Measurements from ENCODE around the gene GORASP1. TPM values are rescaled to one million over a fixed set of nuclear protein-coding genes. Genes with fewer than 3 reads are reported as not detected.

The GORASP1 gene
- total and polyA plus RNA-seq, 2 experiments from 2014 or later: 10.3 to 38.3 TPM

- H3K27ac Mint-ChIP-seq: no peak overlapping the region
- peaks cover 2% of the 10 kb centered on the region for H3K27me3 Mint-ChIP-seq (ENCODE audit: insufficient read depth, low read depth, poor library complexity)
- Histone ChIP-seq H3K9me2 (ENCODE audit: insufficient read depth) (no peaks in the 10 kb centered on the region), H3K27ac (ENCODE audit: low read depth) (no peak overlapping the region), H3K4me1 (ENCODE audit: insufficient read depth) (no peaks in the 10 kb centered on the region), H3K79me2 (replicated peaks; ENCODE audit: insufficient read depth) (no peaks in the 10 kb centered on the region), H4K20me1 (replicated peaks; ENCODE audit: insufficient read depth) (no peaks in the 10 kb centered on the region; the same call in 1 of the 2 replicates), H2AFZ (no peak overlapping the region), H3K36me3 (ENCODE audit: insufficient read depth) (peaks cover 41% of the 10 kb centered on the region), H3F3A (replicated peaks; ENCODE audit: low read depth) (no peaks in the 10 kb centered on the region), H3K4me3 (no peak overlapping the region), H3K27me3 (ENCODE audit: insufficient read depth) (no peaks in the 10 kb centered on the region), H3K4me2 (no peak overlapping the region)
- DNase-seq (ENCODE audit: low spot score) (no peak), ATAC-seq (no peak)
- H3K9me3 Mint-ChIP-seq: no peaks in the 10 kb centered on the region
- no peaks in the 10 kb centered on the region for H3K4me1 Mint-ChIP-seq
- peaks cover 29% of the 10 kb centered on the region; the same call in 2 of the 3 replicates for H3K36me3 Mint-ChIP-seq (ENCODE audit: low read depth)
- H3K4me3 Mint-ChIP-seq: no peak overlapping the region
- TF ChIP-seq, protein P1, sequence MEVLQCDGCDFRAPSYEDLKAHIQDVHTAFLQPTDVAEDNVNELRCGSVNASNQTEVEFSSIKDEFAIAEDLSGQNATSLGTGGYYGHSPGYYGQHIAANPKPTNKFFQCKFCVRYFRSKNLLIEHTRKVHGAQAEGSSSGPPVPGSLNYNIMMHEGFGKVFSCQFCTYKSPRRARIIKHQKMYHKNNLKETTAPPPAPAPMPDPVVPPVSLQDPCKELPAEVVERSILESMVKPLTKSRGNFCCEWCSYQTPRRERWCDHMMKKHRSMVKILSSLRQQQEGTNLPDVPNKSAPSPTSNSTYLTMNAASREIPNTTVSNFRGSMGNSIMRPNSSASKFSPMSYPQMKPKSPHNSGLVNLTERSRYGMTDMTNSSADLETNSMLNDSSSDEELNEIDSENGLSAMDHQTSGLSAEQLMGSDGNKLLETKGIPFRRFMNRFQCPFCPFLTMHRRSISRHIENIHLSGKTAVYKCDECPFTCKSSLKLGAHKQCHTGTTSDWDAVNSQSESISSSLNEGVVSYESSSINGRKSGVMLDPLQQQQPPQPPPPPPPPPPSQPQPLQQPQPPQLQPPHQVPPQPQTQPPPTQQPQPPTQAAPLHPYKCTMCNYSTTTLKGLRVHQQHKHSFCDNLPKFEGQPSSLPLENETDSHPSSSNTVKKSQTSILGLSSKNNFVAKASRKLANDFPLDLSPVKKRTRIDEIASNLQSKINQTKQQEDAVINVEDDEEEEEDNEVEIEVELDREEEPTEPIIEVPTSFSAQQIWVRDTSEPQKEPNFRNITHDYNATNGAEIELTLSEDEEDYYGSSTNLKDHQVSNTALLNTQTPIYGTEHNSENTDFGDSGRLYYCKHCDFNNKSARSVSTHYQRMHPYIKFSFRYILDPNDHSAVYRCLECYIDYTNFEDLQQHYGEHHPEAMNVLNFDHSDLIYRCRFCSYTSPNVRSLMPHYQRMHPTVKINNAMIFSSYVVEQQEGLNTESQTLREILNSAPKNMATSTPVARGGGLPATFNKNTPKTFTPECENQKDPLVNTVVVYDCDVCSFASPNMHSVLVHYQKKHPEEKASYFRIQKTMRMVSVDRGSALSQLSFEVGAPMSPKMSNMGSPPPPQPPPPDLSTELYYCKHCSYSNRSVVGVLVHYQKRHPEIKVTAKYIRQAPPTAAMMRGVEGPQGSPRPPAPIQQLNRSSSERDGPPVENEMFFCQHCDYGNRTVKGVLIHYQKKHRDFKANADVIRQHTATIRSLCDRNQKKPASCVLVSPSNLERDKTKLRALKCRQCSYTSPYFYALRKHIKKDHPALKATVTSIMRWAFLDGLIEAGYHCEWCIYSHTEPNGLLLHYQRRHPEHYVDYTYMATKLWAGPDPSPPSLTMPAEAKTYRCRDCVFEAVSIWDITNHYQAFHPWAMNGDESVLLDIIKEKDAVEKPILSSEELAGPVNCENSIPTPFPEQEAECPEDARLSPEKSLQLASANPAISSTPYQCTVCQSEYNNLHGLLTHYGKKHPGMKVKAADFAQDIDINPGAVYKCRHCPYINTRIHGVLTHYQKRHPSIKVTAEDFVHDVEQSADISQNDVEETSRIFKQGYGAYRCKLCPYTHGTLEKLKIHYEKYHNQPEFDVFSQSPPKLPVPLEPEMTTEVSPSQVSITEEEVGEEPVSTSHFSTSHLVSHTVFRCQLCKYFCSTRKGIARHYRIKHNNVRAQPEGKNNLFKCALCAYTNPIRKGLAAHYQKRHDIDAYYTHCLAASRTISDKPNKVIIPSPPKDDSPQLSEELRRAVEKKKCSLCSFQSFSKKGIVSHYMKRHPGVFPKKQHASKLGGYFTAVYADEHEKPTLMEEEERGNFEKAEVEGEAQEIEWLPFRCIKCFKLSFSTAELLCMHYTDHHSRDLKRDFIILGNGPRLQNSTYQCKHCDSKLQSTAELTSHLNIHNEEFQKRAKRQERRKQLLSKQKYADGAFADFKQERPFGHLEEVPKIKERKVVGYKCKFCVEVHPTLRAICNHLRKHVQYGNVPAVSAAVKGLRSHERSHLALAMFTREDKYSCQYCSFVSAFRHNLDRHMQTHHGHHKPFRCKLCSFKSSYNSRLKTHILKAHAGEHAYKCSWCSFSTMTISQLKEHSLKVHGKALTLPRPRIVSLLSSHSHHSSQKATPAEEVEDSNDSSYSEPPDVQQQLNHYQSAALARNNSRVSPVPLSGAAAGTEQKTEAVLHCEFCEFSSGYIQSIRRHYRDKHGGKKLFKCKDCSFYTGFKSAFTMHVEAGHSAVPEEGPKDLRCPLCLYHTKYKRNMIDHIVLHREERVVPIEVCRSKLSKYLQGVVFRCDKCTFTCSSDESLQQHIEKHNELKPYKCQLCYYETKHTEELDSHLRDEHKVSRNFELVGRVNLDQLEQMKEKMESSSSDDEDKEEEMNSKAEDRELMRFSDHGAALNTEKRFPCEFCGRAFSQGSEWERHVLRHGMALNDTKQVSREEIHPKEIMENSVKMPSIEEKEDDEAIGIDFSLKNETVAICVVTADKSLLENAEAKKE (CRISPR knock-in tag; IDR thresholded peaks at IDR 0.05): no peak
- TF ChIP-seq EZH2 (IDR thresholded peaks at IDR 0.05; ENCODE audit: low read depth, unreplicated experiment): no peak
- no peak for TF ChIP-seq POLR2AphosphoS5 (IDR thresholded peaks at IDR 0.05; ENCODE audit: low read depth)
- TF ChIP-seq, protein P2, sequence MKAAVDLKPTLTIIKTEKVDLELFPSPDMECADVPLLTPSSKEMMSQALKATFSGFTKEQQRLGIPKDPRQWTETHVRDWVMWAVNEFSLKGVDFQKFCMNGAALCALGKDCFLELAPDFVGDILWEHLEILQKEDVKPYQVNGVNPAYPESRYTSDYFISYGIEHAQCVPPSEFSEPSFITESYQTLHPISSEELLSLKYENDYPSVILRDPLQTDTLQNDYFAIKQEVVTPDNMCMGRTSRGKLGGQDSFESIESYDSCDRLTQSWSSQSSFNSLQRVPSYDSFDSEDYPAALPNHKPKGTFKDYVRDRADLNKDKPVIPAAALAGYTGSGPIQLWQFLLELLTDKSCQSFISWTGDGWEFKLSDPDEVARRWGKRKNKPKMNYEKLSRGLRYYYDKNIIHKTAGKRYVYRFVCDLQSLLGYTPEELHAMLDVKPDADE (IDR thresholded peaks at IDR 0.05): no peak
- TF ChIP-seq ZNF331 (CRISPR knock-in tag; IDR thresholded peaks at IDR 0.05; ENCODE audit: low read depth): no peak
- TF ChIP-seq CTCF (conservative IDR thresholded peaks at IDR 0.05; ENCODE audit: low read depth in 2 of 2): no peak
- TF ChIP-seq EZH2phosphoT487 (IDR thresholded peaks at IDR 0.05; ENCODE audit: unreplicated experiment): no peak
- no peak for TF ChIP-seq JUNB (IDR thresholded peaks at IDR 0.05; ENCODE audit: unreplicated experiment)
- no peak for TF ChIP-seq STAT1 (IDR thresholded peaks at IDR 0.05; ENCODE audit: unreplicated experiment)
- TF ChIP-seq, protein P3, sequence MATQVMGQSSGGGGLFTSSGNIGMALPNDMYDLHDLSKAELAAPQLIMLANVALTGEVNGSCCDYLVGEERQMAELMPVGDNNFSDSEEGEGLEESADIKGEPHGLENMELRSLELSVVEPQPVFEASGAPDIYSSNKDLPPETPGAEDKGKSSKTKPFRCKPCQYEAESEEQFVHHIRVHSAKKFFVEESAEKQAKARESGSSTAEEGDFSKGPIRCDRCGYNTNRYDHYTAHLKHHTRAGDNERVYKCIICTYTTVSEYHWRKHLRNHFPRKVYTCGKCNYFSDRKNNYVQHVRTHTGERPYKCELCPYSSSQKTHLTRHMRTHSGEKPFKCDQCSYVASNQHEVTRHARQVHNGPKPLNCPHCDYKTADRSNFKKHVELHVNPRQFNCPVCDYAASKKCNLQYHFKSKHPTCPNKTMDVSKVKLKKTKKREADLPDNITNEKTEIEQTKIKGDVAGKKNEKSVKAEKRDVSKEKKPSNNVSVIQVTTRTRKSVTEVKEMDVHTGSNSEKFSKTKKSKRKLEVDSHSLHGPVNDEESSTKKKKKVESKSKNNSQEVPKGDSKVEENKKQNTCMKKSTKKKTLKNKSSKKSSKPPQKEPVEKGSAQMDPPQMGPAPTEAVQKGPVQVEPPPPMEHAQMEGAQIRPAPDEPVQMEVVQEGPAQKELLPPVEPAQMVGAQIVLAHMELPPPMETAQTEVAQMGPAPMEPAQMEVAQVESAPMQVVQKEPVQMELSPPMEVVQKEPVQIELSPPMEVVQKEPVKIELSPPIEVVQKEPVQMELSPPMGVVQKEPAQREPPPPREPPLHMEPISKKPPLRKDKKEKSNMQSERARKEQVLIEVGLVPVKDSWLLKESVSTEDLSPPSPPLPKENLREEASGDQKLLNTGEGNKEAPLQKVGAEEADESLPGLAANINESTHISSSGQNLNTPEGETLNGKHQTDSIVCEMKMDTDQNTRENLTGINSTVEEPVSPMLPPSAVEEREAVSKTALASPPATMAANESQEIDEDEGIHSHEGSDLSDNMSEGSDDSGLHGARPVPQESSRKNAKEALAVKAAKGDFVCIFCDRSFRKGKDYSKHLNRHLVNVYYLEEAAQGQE (IDR thresholded peaks at IDR 0.05; ENCODE audit: unreplicated experiment): no peak
- no peak for TF ChIP-seq NANOG (IDR thresholded peaks at IDR 0.05; ENCODE audit: borderline replicate concordance)
- no peak for TF ChIP-seq ZNF114 (CRISPR knock-in tag; IDR thresholded peaks at IDR 0.05)
- TF ChIP-seq CREB1 (CRISPR knock-in tag; IDR thresholded peaks at IDR 0.05; ENCODE audit: low read depth): no peak
Observed at GRCh38 chr3:39088889-39089288, 18.5 kb downstream of the GORASP1 start.
